OCI-LY7 (cell line): Measurements from ENCODE around the gene UCK1. TPM values are rescaled to one million over a fixed set of nuclear protein-coding genes. Genes with fewer than 3 reads are reported as not detected.

ENCODE experiments used
- BruUV-seq: library from RNA; stranded (reverse); fragments of 400-500 nt; replicated peaks from 2 replicates; lab custom pipeline; 2021; lab: Mats Ljungman, UMichigan
- CTCF ChIA-PET: fragments of 300-600 bp; sonication (Branson Sonifier 250); formaldehyde crosslinking; loops from one replicate; lab custom pipeline; 2022; ENCODE audit warnings: antibody characterized with exemption; ENCODE audit not compliant: unreplicated experiment; lab: Charles Lee
- POLR2A ChIA-PET: fragments of 300-600 bp; sonication (Branson Sonifier 250); formaldehyde crosslinking; loops from one replicate; lab custom pipeline; 2022; ENCODE audit warnings: antibody characterized with exemption; lab: Charles Lee
- DNase-seq: peaks from one replicate; pipeline ENCODE4 v3.0.0-alpha.2; 2015; ENCODE audit warnings: low spot score
- H2AFZ ChIP-seq: fragments of 200-600 bp; sonication (generic), shearing (Covaris generic); 2 replicates; pipeline ENCODE4 v1.6.1; 2014; ENCODE audit warnings: mild to moderate bottlenecking, antibody characterized with exemption, low read length, moderate library complexity
- H3K27ac ChIP-seq: fragments of 200-600 bp; sonication (generic); 2 replicates; pipeline ENCODE4 v1.5.1; 2014; ENCODE audit warnings: mixed run types, low read depth, mild to moderate bottlenecking, moderate library complexity, low read length, inconsistent platforms; ENCODE audit not compliant: poor library complexity, severe bottlenecking
- H3K36me3 ChIP-seq: fragments of 200-600 bp; sonication (generic); 2 replicates; pipeline ENCODE4 v1.6.1; 2014; ENCODE audit warnings: mild to moderate bottlenecking, antibody characterized with exemption, low read length, moderate library complexity, mixed read lengths; ENCODE audit not compliant: insufficient read depth
- H3K4me1 ChIP-seq: fragments of 200-600 bp; sonication (generic); 2 replicates; pipeline ENCODE4 v1.5.1; 2014; ENCODE audit warnings: mild to moderate bottlenecking, low read length; ENCODE audit not compliant: insufficient read depth, poor library complexity, severe bottlenecking
- H3K4me2 ChIP-seq: fragments of 200-600 bp; sonication (generic); 2 replicates; pipeline ENCODE4 v1.6.1; 2014; ENCODE audit warnings: mild to moderate bottlenecking, low read length
- H3K4me3 ChIP-seq: fragments of 200-600 bp; sonication (generic); 2 replicates; pipeline ENCODE4 v1.5.1; 2014; ENCODE audit warnings: mild to moderate bottlenecking, low read depth, low read length; ENCODE audit not compliant: poor library complexity, severe bottlenecking
- H3K79me2 ChIP-seq: fragments of 200-600 bp; sonication (generic); 2 replicates; pipeline ENCODE4 v1.6.1; 2016; ENCODE audit warnings: low read depth, mild to moderate bottlenecking, low read length, moderate library complexity, mixed read lengths; ENCODE audit not compliant: insufficient read depth
- H3K9me2 ChIP-seq: fragments of 200-600 bp; sonication (generic); 2 replicates; pipeline ENCODE4 v1.6.1; 2016; ENCODE audit warnings: mild to moderate bottlenecking, low read length, mixed read lengths; ENCODE audit not compliant: insufficient read depth
- H3K9me3 ChIP-seq: fragments of 200-600 bp; sonication (generic); 2 replicates; pipeline ENCODE4 v1.6.1; 2014; ENCODE audit warnings: mild to moderate bottlenecking, mixed run types, low read length, mixed read lengths
- H4K20me1 ChIP-seq: fragments of 200-600 bp; sonication (generic); 2 replicates; pipeline ENCODE4 v1.6.1; 2014; ENCODE audit warnings: mild to moderate bottlenecking, antibody characterized with exemption, low read length, moderate library complexity, mixed read lengths; ENCODE audit not compliant: insufficient read depth
- EZH2phosphoT487 ChIP-seq: fragments of 200-600 bp; sonication (generic); IDR thresholded peaks from 2 replicates; pipeline ENCODE4 v1.6.1; 2018; ENCODE audit warnings: low read depth, borderline replicate concordance, mild to moderate bottlenecking, mixed run types, antibody characterized with exemption, low read length, moderate library complexity, mixed read lengths
- intact Hi-C: fragments of 100-400 bp; cut with micrococcal nuclease; formaldehyde crosslinking; loops from one replicate; pipeline ENCODE4 v1.10.0; 2022; ENCODE audit not compliant: unreplicated experiment
- total RNA-seq, 2 experiments: library from RNA; depleted of rRNA in 1 of 2; stranded (reverse); fragments of >200 nt in 1 of 2; shearing (Covaris generic) in 1 of 2; gene quantifications; 2 replicates each; pipeline ENCODE4 v1.2.3, GENCODE V29; 2014 to 2022
- TF ChIP-seq, protein P1 (sequence below): fragments of 200-600 bp; sonication (generic); conservative IDR thresholded peaks from 2 replicates; pipeline ENCODE4 v1.5.1; 2014; ENCODE audit warnings: mild to moderate bottlenecking, antibody characterized with exemption, low read length, moderate library complexity, mixed read lengths

UCK1 gene
- total RNA-seq, 2 experiments from 2014 or later, result 25.9 to 29.0 TPM

DNA sequence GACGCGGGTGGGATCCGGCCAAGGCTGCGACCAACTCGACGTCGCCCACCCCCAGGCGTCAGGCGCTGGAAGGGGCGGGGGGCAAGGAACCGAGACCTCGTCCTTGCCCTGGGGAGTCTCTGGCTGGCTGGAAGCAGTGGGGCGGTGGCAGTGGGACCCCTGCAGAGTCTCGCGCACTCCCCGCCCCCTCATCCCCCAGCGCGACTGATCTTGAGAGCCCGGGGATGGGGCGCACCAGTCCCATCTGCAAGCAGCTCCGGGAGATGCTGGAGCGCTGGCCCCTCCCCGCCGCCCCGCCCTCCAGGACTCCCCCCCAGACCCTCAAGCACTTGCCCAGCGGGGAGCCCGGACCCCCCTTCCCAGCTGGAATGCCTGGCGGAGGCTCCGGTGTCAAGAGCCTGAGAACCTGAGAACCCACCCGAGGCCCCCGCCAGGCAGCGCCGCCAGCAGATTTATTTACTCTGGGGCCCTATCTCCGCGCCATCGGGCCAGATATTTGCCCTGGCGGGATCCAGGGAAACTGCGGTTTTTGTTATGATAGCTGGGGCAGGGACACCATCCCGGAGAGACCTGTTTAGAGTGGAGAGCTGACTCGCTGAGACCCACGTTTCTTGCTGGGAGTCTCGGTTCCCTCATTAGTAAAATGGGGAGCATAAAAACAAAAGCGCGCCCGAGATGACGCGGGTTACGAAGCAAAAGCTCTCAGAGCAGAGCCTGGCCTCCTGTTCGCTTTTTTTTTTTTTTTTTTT, 15.4 kb upstream of the UCK1 start:
- Histone ChIP-seq H3K9me3 (peaks cover 9% of the 10 kb centered on the region; the same call in 1 of the 2 replicates), H3K9me2 (no peaks in the 10 kb centered on the region), H3K79me2 (no peaks in the 10 kb centered on the region), H3K4me1 (no peaks in the 10 kb centered on the region), H4K20me1 (no peaks in the 10 kb centered on the region), H3K36me3 (no peaks in the 10 kb centered on the region), H3K27ac (no peak overlapping the region), H3K4me2 (no peak overlapping the region), H2AFZ (no peak overlapping the region), H3K4me3 (no peak overlapping the region)
- no TSS peak for BruUV-seq
- ChIA-PET POLR2A (no interaction called here), CTCF (no interaction called here)
- TF ChIP-seq, protein P1, sequence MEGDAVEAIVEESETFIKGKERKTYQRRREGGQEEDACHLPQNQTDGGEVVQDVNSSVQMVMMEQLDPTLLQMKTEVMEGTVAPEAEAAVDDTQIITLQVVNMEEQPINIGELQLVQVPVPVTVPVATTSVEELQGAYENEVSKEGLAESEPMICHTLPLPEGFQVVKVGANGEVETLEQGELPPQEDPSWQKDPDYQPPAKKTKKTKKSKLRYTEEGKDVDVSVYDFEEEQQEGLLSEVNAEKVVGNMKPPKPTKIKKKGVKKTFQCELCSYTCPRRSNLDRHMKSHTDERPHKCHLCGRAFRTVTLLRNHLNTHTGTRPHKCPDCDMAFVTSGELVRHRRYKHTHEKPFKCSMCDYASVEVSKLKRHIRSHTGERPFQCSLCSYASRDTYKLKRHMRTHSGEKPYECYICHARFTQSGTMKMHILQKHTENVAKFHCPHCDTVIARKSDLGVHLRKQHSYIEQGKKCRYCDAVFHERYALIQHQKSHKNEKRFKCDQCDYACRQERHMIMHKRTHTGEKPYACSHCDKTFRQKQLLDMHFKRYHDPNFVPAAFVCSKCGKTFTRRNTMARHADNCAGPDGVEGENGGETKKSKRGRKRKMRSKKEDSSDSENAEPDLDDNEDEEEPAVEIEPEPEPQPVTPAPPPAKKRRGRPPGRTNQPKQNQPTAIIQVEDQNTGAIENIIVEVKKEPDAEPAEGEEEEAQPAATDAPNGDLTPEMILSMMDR, result no peak
- no peak for TF ChIP-seq EZH2phosphoT487
- intact Hi-C loops, result no loop called here
- no peak for DNase-seq

DNA sequence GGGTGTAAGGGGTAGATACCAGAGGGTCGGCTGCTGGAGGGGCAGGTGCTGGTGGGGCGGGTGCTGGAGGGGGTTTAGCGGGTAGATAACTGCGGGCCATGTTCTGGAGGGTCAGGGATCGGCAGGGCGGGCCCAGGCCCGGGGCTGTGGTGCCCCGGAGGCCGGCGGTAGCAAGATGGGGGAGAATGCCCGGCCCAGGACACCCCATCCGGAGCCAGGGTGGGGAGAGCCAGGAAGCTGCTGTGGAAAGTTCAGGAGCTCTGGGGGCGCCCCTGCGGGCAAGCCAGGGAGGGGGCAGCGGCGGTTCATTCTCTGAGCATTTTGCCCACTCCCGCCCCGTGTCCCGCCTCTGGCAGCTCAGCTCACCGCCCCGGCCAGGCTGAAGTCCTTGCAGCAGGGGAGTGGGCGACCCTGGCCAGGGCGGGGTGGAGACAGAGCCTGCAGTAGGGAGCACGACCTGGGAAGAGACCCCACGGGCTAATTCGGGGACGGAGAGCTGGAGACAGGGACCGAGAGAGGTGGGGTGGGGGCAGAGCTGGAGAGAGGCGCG, 14.8 kb upstream of the UCK1 start:
- Histone ChIP-seq H3K36me3 (no peaks in the 10 kb centered on the region), H4K20me1 (no peaks in the 10 kb centered on the region), H2AFZ (no peak overlapping the region), H3K4me3 (no peak overlapping the region), H3K4me2 (no peak overlapping the region), H3K79me2 (no peaks in the 10 kb centered on the region), H3K4me1 (no peaks in the 10 kb centered on the region), H3K9me2 (no peaks in the 10 kb centered on the region), H3K9me3 (peaks cover 9% of the 10 kb centered on the region; the same call in 1 of the 2 replicates), H3K27ac (no peak overlapping the region)
- no peak for TF ChIP-seq EZH2phosphoT487
- TF ChIP-seq, protein P1, result no peak
- no peak for DNase-seq
- CTCF ChIA-PET, result no interaction called here
- POLR2A ChIA-PET, result no interaction called here
- no TSS peak for BruUV-seq
- intact Hi-C loops, result no loop called here
